ENCODE data around the gene LRRC73. TPM values are rescaled to one million over a fixed set of nuclear protein-coding genes. Genes with fewer than 3 reads are reported as not detected.

LRRC73 gene
- total and polyA plus RNA-seq, 2 of the 8 experiments (the other 6 are each of a cell fraction or from before 2014, with no cell fraction given): 0.24 to 0.26 TPM

DNA sequence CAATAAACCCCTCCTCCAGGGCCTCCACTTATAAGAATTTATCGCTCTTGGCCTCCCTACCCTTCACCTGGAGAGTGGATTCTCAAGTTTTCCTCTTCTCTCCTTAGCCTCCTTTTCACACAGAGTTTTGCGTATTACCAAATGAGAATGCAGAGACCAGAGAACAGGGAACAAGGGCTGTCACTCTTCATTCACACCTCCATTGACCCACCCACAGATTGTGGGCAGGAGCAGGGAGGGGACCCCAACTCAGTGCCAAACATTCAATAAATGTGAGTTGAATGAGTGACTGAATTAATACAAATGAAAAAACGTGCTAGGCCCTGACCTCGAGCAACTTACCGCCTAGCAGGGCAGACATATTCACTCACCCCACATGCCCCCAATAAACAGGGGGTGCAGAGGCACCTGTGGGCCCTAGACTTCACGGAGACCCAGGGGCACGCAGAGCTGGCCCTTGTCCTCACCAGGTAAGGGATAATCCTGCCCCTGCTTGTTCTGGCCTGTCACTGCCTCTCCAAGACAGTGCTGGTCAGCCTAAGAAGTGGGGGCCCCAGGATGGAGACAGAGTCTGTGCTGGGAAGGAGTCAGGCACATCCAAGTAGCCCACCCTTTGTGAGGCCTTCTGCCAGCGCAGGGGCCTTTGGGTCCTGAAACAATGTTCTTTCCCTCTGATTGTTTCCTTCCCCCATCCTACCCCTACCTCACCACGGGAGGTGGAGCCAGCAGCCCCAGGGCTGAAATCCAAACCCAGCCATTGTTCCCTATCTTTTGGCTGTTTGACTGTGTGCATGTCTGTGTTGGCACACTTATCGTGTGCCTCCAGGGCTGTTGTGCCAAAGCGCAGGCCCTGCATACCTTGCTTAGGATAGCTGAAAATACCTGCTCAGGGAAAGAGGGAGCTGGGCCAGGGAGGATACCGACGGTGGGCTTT, 41.1 kb downstream of the LRRC73 start (continued):
- TF ChIP-seq RBBP5 (IDR thresholded peaks at IDR 0.05; ENCODE audit: borderline replicate concordance, low read depth, low read length): no peak
- no peak for TF ChIP-seq CHD1 (IDR thresholded peaks at IDR 0.05; ENCODE audit: low read depth, low read length)
- no peak for TF ChIP-seq NRF1 (IDR thresholded peaks at IDR 0.05; ENCODE audit: low read depth, low read length)
- TF ChIP-seq, protein P1, sequence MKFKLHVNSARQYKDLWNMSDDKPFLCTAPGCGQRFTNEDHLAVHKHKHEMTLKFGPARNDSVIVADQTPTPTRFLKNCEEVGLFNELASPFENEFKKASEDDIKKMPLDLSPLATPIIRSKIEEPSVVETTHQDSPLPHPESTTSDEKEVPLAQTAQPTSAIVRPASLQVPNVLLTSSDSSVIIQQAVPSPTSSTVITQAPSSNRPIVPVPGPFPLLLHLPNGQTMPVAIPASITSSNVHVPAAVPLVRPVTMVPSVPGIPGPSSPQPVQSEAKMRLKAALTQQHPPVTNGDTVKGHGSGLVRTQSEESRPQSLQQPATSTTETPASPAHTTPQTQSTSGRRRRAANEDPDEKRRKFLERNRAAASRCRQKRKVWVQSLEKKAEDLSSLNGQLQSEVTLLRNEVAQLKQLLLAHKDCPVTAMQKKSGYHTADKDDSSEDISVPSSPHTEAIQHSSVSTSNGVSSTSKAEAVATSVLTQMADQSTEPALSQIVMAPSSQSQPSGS (IDR thresholded peaks at IDR 0.05; ENCODE audit: low read length): no peak
- TF ChIP-seq CEBPB (IDR thresholded peaks at IDR 0.05; ENCODE audit: low read depth, low read length): no peak
- TF ChIP-seq CBX5 (IDR thresholded peaks at IDR 0.05; ENCODE audit: low read depth, low read length): no peak
- TF ChIP-seq CBX8 (IDR thresholded peaks at IDR 0.05; ENCODE audit: borderline replicate concordance, low read depth, low read length): no peak
- no peak for TF ChIP-seq CTBP2 (IDR thresholded peaks at IDR 0.05; ENCODE audit: borderline replicate concordance, insufficient read depth, insufficient read length, low read length)
- no peak for TF ChIP-seq KDM1A (IDR thresholded peaks at IDR 0.05; ENCODE audit: borderline replicate concordance, low read length)
- no peak for TF ChIP-seq POLR2AphosphoS5 (IDR thresholded peaks at IDR 0.05; ENCODE audit: low read depth, low read length)
- no peak for TF ChIP-seq TCF12 (IDR thresholded peaks at IDR 0.05; ENCODE audit: low read depth, low read length)
